Lower leg skin (tissue), 3 donors: ENCODE measurements around the gene CYP2D6.

Experiments
- POLR2A ChIP-seq, 2 donors: fragments of 450-650 bp; IDR thresholded peaks; one replicate each; pipeline ENCODE4 v1.6.1; 2016 to 2017; ENCODE audit warnings: antibody characterized with exemption in 2 of 2, mild to moderate bottlenecking in 1 of 2, moderate library complexity in 1 of 2
- TF ChIP-seq, protein P1 (sequence below), 3 donors: fragments of 450-650 bp; IDR thresholded peaks; one replicate each; pipeline ENCODE4 v1.5.1; 2016; ENCODE audit warnings: antibody characterized with exemption in 3 of 3, mild to moderate bottlenecking in 3 of 3, moderate library complexity in 2 of 3

DNA sequence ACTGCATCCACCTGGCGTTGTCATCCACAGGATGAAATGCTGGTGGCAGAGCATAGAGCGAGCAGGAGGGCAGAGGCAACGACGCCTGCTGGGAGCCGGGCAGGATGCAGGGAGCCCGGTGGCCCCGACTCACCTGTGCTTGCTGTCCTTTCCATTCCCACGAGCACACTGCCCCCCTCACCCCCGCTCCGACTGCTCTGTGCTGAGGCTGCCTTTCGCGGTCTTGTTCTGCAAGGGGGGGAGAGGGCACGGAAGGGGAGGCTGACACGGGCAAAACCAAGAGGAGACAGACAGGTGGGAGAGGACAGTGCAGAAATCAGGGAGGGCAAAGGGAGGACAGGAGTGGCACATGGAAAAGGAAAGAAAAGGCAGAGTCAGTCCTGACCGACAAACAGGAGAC is 37.9 kb upstream of the CYP2D6 start:
- no peak for TF ChIP-seq POLR2A (IDR thresholded peaks at IDR 0.05)
- TF ChIP-seq, protein P1, sequence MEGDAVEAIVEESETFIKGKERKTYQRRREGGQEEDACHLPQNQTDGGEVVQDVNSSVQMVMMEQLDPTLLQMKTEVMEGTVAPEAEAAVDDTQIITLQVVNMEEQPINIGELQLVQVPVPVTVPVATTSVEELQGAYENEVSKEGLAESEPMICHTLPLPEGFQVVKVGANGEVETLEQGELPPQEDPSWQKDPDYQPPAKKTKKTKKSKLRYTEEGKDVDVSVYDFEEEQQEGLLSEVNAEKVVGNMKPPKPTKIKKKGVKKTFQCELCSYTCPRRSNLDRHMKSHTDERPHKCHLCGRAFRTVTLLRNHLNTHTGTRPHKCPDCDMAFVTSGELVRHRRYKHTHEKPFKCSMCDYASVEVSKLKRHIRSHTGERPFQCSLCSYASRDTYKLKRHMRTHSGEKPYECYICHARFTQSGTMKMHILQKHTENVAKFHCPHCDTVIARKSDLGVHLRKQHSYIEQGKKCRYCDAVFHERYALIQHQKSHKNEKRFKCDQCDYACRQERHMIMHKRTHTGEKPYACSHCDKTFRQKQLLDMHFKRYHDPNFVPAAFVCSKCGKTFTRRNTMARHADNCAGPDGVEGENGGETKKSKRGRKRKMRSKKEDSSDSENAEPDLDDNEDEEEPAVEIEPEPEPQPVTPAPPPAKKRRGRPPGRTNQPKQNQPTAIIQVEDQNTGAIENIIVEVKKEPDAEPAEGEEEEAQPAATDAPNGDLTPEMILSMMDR (IDR thresholded peaks at IDR 0.05) = no peak
